HCT116 (cell line): Measurements from ENCODE around the gene CPLX3.

ENCODE experiments used
- ATF3 ChIP-seq: IDR thresholded peaks from 2 replicates; pipeline ENCODE4 v1.6.1; 2012
- CTCF ChIP-seq, 3 experiments: fragments of 200-600 bp in 1 of 3; sonication (generic) in 1 of 3; IDR thresholded peaks in 2 of 3; conservative IDR thresholded peaks in 1 of 3; 2 replicates each; pipeline ENCODE4 v1.5.1; 2012 to 2017; ENCODE audit warnings: low read depth in 2 of 3, low read length in 2 of 3, antibody characterized with exemption in 1 of 3, borderline replicate concordance in 1 of 3, control low read depth in 1 of 3, mild to moderate bottlenecking in 1 of 3, mixed read lengths in 1 of 3, mixed run types in 1 of 3, moderate library complexity in 1 of 3; ENCODE audit not compliant: insufficient read depth in 1 of 3
- EZH2 ChIP-seq: fragments of 200-600 bp; sonication (generic); IDR thresholded peaks from 2 replicates; pipeline ENCODE4 v1.6.1; 2017; ENCODE audit warnings: antibody characterized with exemption, mixed run types
- EZH2phosphoT487 ChIP-seq: fragments of 200-600 bp; IDR thresholded peaks from 2 replicates; pipeline ENCODE4 v1.6.1; 2018; ENCODE audit warnings: antibody characterized with exemption, borderline replicate concordance
- MAX ChIP-seq: IDR thresholded peaks from 2 replicates; pipeline ENCODE4 v1.6.1; 2012
- POLR2A ChIP-seq: IDR thresholded peaks from 2 replicates; pipeline ENCODE4 v1.7.0; 2011; ENCODE audit warnings: borderline replicate concordance; ENCODE audit not compliant: insufficient read depth, insufficient read length; ENCODE audit errors: extremely low read depth
- POLR2AphosphoS5 ChIP-seq: IDR thresholded peaks from 2 replicates; pipeline ENCODE4 v1.6.1; 2011; ENCODE audit warnings: mild to moderate bottlenecking, low read depth, low read length, moderate library complexity
- RAD21 ChIP-seq: IDR thresholded peaks from 2 replicates; pipeline ENCODE4 v1.6.1; 2012; ENCODE audit warnings: low read depth, mild to moderate bottlenecking
- REST ChIP-seq: IDR thresholded peaks from 2 replicates; pipeline ENCODE4 v1.6.1; 2012; ENCODE audit warnings: low read depth
- SIN3A ChIP-seq: IDR thresholded peaks from 2 replicates; pipeline ENCODE4 v1.6.1; 2012; ENCODE audit warnings: low read depth
- SP1 ChIP-seq: IDR thresholded peaks from 2 replicates; pipeline ENCODE4 v1.6.1; 2012; ENCODE audit warnings: low read depth
- TCF7L2 ChIP-seq: IDR thresholded peaks from 2 replicates; pipeline ENCODE4 v1.7.0; 2011; ENCODE audit warnings: borderline replicate concordance, inconsistent platforms; ENCODE audit not compliant: insufficient read depth, insufficient read length; ENCODE audit errors: extremely low read depth
- YY1 ChIP-seq: IDR thresholded peaks from 2 replicates; pipeline ENCODE4 v1.6.1; 2011; ENCODE audit warnings: low read length, low read depth, moderate library complexity, mild to moderate bottlenecking; ENCODE audit not compliant: insufficient replicate concordance; ENCODE audit errors: extremely low read depth
- ZFX ChIP-seq: fragments of 450-650 bp; IDR thresholded peaks from 2 replicates; pipeline ENCODE4 v1.6.1; 2017

- TF ChIP-seq SP1 (no peak), REST (no peak), YY1 (no peak), CTCF (IDR thresholded peaks at IDR 0.05 in 2 of 3, conservative IDR thresholded peaks at IDR 0.05 in 1 of 3; ENCODE audit: borderline replicate concordance in 1 of 3, insufficient read depth in 1 of 3, low read depth in 2 of 3, low read length in 2 of 3) (no peak), ATF3 (no peak), TCF7L2 (no peak), EZH2 (no peak), RAD21 (no peak), ZFX (no peak), EZH2phosphoT487 (no peak), POLR2A (no peak), MAX (no peak), SIN3A (no peak), POLR2AphosphoS5 (no peak)
These were observed 29.4 kb downstream of the CPLX3 start for GRCh38 chr15:74855857-74856256.
